Neuron (in vitro differentiated cells): Measurements from ENCODE around the gene CSPG5.

Source experiments
- H2AFZ ChIP-seq: one replicate; pipeline ENCODE4 v1.6.1; 2013; ENCODE audit warnings: low read depth, mild to moderate bottlenecking, inconsistent platforms, low read length, moderate library complexity
- H3K27me3 ChIP-seq: one replicate; pipeline ENCODE4 v1.6.1; 2013; ENCODE audit warnings: low read length; ENCODE audit not compliant: insufficient read depth
- H3K36me3 ChIP-seq: one replicate; pipeline ENCODE4 v1.6.1; 2013; ENCODE audit warnings: low read length; ENCODE audit not compliant: insufficient read depth
- H3K4me1 ChIP-seq: one replicate; pipeline ENCODE4 v1.6.1; 2013; ENCODE audit warnings: low read length; ENCODE audit not compliant: insufficient read depth
- H3K4me3 ChIP-seq: 2 replicates; pipeline ENCODE4 v1.5.1; 2013; ENCODE audit warnings: mild to moderate bottlenecking, low read length, moderate library complexity
- H3K9me3 ChIP-seq: one replicate; pipeline ENCODE4 v1.6.1; 2013; ENCODE audit warnings: low read length

The CSPG5 gene

GRCh38 chr3:47522082-47522987 is 56.3 kb downstream of the CSPG5 start:
- Histone ChIP-seq H3K9me3 (no peaks in the 10 kb centered on the region), H2AFZ (peak overlapping the region; percentile 18), H3K4me3 (no peak overlapping the region), H3K36me3 (no peaks in the 10 kb centered on the region), H3K4me1 (peaks cover 14% of the 10 kb centered on the region), H3K27me3 (no peaks in the 10 kb centered on the region)

GRCh38 chr3:47520756-47521155 is 57.9 kb downstream of the CSPG5 start:
- Histone ChIP-seq H3K36me3 (no peaks in the 10 kb centered on the region), H3K27me3 (no peaks in the 10 kb centered on the region), H3K4me1 (peaks cover 18% of the 10 kb centered on the region), H3K9me3 (no peaks in the 10 kb centered on the region), H2AFZ (peak overlapping the region; percentile 22), H3K4me3 (no peak overlapping the region)

GRCh38 chr3:47517937-47518336 is 60.7 kb downstream of the CSPG5 start:
- Histone ChIP-seq H2AFZ (no peak overlapping the region), H3K9me3 (no peaks in the 10 kb centered on the region), H3K36me3 (no peaks in the 10 kb centered on the region)

GRCh38 chr3:47515864-47516319 is 62.8 kb downstream of the CSPG5 start:
- H2AFZ ChIP-seq: no peak overlapping the region

More at GRCh38 chr3:47517937-47518336, 60.7 kb downstream of the CSPG5 start:
- Histone ChIP-seq H3K4me1 (peaks cover 21% of the 10 kb centered on the region), H3K4me3 (no peak overlapping the region), H3K27me3 (no peaks in the 10 kb centered on the region)

GRCh38 chr3:47515100-47515499 is 63.6 kb downstream of the CSPG5 start:
- H3K36me3 ChIP-seq: peaks cover 13% of the 10 kb centered on the region
- peaks cover 12% of the 10 kb centered on the region for H3K4me1 ChIP-seq
- H2AFZ ChIP-seq: no peak overlapping the region
- no peaks in the 10 kb centered on the region for H3K27me3 ChIP-seq
- H3K4me3 ChIP-seq: no peak overlapping the region
- no peaks in the 10 kb centered on the region for H3K9me3 ChIP-seq

More at GRCh38 chr3:47515864-47516319, 62.8 kb downstream of the CSPG5 start:
- Histone ChIP-seq H3K36me3 (peaks cover 5% of the 10 kb centered on the region), H3K4me1 (peaks cover 17% of the 10 kb centered on the region), H3K4me3 (no peak overlapping the region), H3K27me3 (no peaks in the 10 kb centered on the region), H3K9me3 (no peaks in the 10 kb centered on the region)

GRCh38 chr3:47513125-47513929 is 65.3 kb downstream of the CSPG5 start, which contains the start of gene ELP6:
Gene ELP6 (minus strand): TSS chr3:47513712. CDS start chr3:47513590, 122 bp downstream.
- Histone ChIP-seq H3K36me3 (peaks cover 24% of the 10 kb centered on the region), H3K9me3 (no peaks in the 10 kb centered on the region), H3K4me1 (peaks cover 12% of the 10 kb centered on the region), H2AFZ (peak within 1 kb of the TSS; percentile 56), H3K27me3 (no peaks in the 10 kb centered on the region), H3K4me3 (peak within 1 kb of the TSS; percentile 64)

GRCh38 chr3:47512416-47513124 is 66.1 kb downstream of the CSPG5 start:
- Histone ChIP-seq H3K9me3 (no peaks in the 10 kb centered on the region), H3K36me3 (peaks cover 31% of the 10 kb centered on the region), H3K4me1 (peaks cover 12% of the 10 kb centered on the region), H2AFZ (peak overlapping the region; percentile 56), H3K27me3 (no peaks in the 10 kb centered on the region), H3K4me3 (peak overlapping the region; percentile 64)
